ENCODE measurements around the gene DGCR2.
"Not testable (repeated sequence)": the region's sequence is repeated elsewhere in the genome, so short reads cannot be mapped to it uniquely, and the experiment has no call there.

Gene DGCR2

GRCh38 chr22:19018256-19018655 lies 104.0 kb downstream of the DGCR2 start:
- H3K9me3 ChIP-seq (ENCODE audit: control insufficient read depth in 2 of 2, low read length in 2 of 2), result no peaks in the 10 kb centered on the region
- no peak overlapping the region for H3K9ac ChIP-seq (ENCODE audit: low read depth in 1 of 2, low read length in 2 of 2)
- H3K4me3 ChIP-seq (ENCODE audit: low read length in 2 of 2), result no peak overlapping the region
- peaks cover 0 to 2% of the 10 kb centered on the region in 2 donors for H3K27me3 ChIP-seq (ENCODE audit: control insufficient read depth in 2 of 2, insufficient read depth in 2 of 2, low read length in 2 of 2)
- H3K27ac ChIP-seq (ENCODE audit: low read depth in 2 of 2, low read length in 2 of 2), result no peak overlapping the region
- H3K36me3 ChIP-seq (ENCODE audit: control insufficient read depth in 2 of 2, insufficient read depth in 2 of 2, low read length in 2 of 2), result no peaks in the 10 kb centered on the region
- H3K4me1 ChIP-seq (ENCODE audit: control insufficient read depth in 2 of 2, insufficient read depth in 2 of 2, low read length in 2 of 2), result no peaks in the 10 kb centered on the region

GRCh38 chr22:19016081-19016766 lies 106.0 kb downstream of the DGCR2 start:
- no peaks in the 10 kb centered on the region for H3K4me1 ChIP-seq (ENCODE audit: control insufficient read depth in 2 of 2, insufficient read depth in 2 of 2, low read length in 2 of 2)
- H3K9me3 ChIP-seq (ENCODE audit: control insufficient read depth in 2 of 2, low read length in 2 of 2), result no peaks in the 10 kb centered on the region
- H3K27me3 ChIP-seq (ENCODE audit: control insufficient read depth in 2 of 2, insufficient read depth in 2 of 2, low read length in 2 of 2), result peaks cover 0 to 2% of the 10 kb centered on the region in 2 donors
- no peak overlapping the region for H3K27ac ChIP-seq (ENCODE audit: low read depth in 2 of 2, low read length in 2 of 2)
- H3K4me3 ChIP-seq (ENCODE audit: low read length in 2 of 2), result no peak overlapping the region
- H3K9ac ChIP-seq (ENCODE audit: low read depth in 1 of 2, low read length in 2 of 2), result no peak overlapping the region
- no peaks in the 10 kb centered on the region for H3K36me3 ChIP-seq (ENCODE audit: control insufficient read depth in 2 of 2, insufficient read depth in 2 of 2, low read length in 2 of 2)

GRCh38 chr22:19014886-19015285 lies 107.3 kb downstream of the DGCR2 start:
- Histone ChIP-seq H3K4me3 (ENCODE audit: low read length in 2 of 2) (no peak overlapping the region), H3K27me3 (ENCODE audit: control insufficient read depth in 2 of 2, insufficient read depth in 2 of 2, low read length in 2 of 2) (peaks cover 0 to 2% of the 10 kb centered on the region in 2 donors), H3K9me3 (ENCODE audit: control insufficient read depth in 2 of 2, low read length in 2 of 2) (no peaks in the 10 kb centered on the region), H3K9ac (ENCODE audit: low read depth in 1 of 2, low read length in 2 of 2) (no peak overlapping the region), H3K4me1 (ENCODE audit: control insufficient read depth in 2 of 2, insufficient read depth in 2 of 2, low read length in 2 of 2) (no peaks in the 10 kb centered on the region), H3K27ac (ENCODE audit: low read depth in 2 of 2, low read length in 2 of 2) (no peak overlapping the region), H3K36me3 (ENCODE audit: control insufficient read depth in 2 of 2, insufficient read depth in 2 of 2, low read length in 2 of 2) (no peaks in the 10 kb centered on the region)

- not testable (repeated sequence) for H3K4me3 ChIP-seq (ENCODE audit: low read length in 2 of 2); H3K9me3 ChIP-seq (ENCODE audit: control insufficient read depth in 2 of 2, low read length in 2 of 2); H3K27me3 ChIP-seq (ENCODE audit: control insufficient read depth in 2 of 2, insufficient read depth in 2 of 2, low read length in 2 of 2); H3K9ac ChIP-seq (ENCODE audit: low read depth in 1 of 2, low read length in 2 of 2); H3K4me1 ChIP-seq (ENCODE audit: control insufficient read depth in 2 of 2, insufficient read depth in 2 of 2, low read length in 2 of 2); H3K36me3 ChIP-seq (ENCODE audit: control insufficient read depth in 2 of 2, insufficient read depth in 2 of 2, low read length in 2 of 2); H3K27ac ChIP-seq (ENCODE audit: low read depth in 2 of 2, low read length in 2 of 2)
Measured at GRCh38 chr22:19013881-19014598, 108.2 kb downstream of the DGCR2 start.

GRCh38 chr22:19013411-19013810 lies 108.8 kb downstream of the DGCR2 start:
- not testable (repeated sequence) for H3K4me1 ChIP-seq (ENCODE audit: control insufficient read depth in 2 of 2, insufficient read depth in 2 of 2, low read length in 2 of 2); H3K36me3 ChIP-seq (ENCODE audit: control insufficient read depth in 2 of 2, insufficient read depth in 2 of 2, low read length in 2 of 2); H3K27ac ChIP-seq (ENCODE audit: low read depth in 2 of 2, low read length in 2 of 2); H3K27me3 ChIP-seq (ENCODE audit: control insufficient read depth in 2 of 2, insufficient read depth in 2 of 2, low read length in 2 of 2); H3K4me3 ChIP-seq (ENCODE audit: low read length in 2 of 2); H3K9me3 ChIP-seq (ENCODE audit: control insufficient read depth in 2 of 2, low read length in 2 of 2); H3K9ac ChIP-seq (ENCODE audit: low read depth in 1 of 2, low read length in 2 of 2)

- no peaks in the 10 kb centered on the region for H3K36me3 ChIP-seq (ENCODE audit: control insufficient read depth in 2 of 2, insufficient read depth in 2 of 2, low read length in 2 of 2)
- H3K4me1 ChIP-seq (ENCODE audit: control insufficient read depth in 2 of 2, insufficient read depth in 2 of 2, low read length in 2 of 2), result no peaks in the 10 kb centered on the region
- H3K27me3 ChIP-seq (ENCODE audit: control insufficient read depth in 2 of 2, insufficient read depth in 2 of 2, low read length in 2 of 2), result peaks cover 0 to 2% of the 10 kb centered on the region in 2 donors
- H3K4me3 ChIP-seq (ENCODE audit: low read length in 2 of 2), result no peak overlapping the region
- H3K9ac ChIP-seq (ENCODE audit: low read depth in 1 of 2, low read length in 2 of 2), result no peak overlapping the region
- no peaks in the 10 kb centered on the region for H3K9me3 ChIP-seq (ENCODE audit: control insufficient read depth in 2 of 2, low read length in 2 of 2)
- H3K27ac ChIP-seq (ENCODE audit: low read depth in 2 of 2, low read length in 2 of 2), result no peak overlapping the region
Measured at GRCh38 chr22:19012308-19012986, 109.8 kb downstream of the DGCR2 start.

- not testable (repeated sequence) for H3K4me1 ChIP-seq (ENCODE audit: control insufficient read depth in 2 of 2, insufficient read depth in 2 of 2, low read length in 2 of 2); H3K27me3 ChIP-seq (ENCODE audit: control insufficient read depth in 2 of 2, insufficient read depth in 2 of 2, low read length in 2 of 2); H3K27ac ChIP-seq (ENCODE audit: low read depth in 2 of 2, low read length in 2 of 2); H3K9ac ChIP-seq (ENCODE audit: low read depth in 1 of 2, low read length in 2 of 2); H3K36me3 ChIP-seq (ENCODE audit: control insufficient read depth in 2 of 2, insufficient read depth in 2 of 2, low read length in 2 of 2); H3K4me3 ChIP-seq (ENCODE audit: low read length in 2 of 2); H3K9me3 ChIP-seq (ENCODE audit: control insufficient read depth in 2 of 2, low read length in 2 of 2)
Measured at GRCh38 chr22:19011611-19012010, 110.6 kb downstream of the DGCR2 start.

- H3K36me3 ChIP-seq (ENCODE audit: control insufficient read depth in 2 of 2, insufficient read depth in 2 of 2, low read length in 2 of 2), result no peaks in the 10 kb centered on the region
- no peak overlapping the region for H3K27ac ChIP-seq (ENCODE audit: low read depth in 2 of 2, low read length in 2 of 2)
- H3K27me3 ChIP-seq (ENCODE audit: control insufficient read depth in 2 of 2, insufficient read depth in 2 of 2, low read length in 2 of 2), result peaks cover 0 to 2% of the 10 kb centered on the region in 2 donors
- no peaks in the 10 kb centered on the region for H3K9me3 ChIP-seq (ENCODE audit: control insufficient read depth in 2 of 2, low read length in 2 of 2)
- no peak overlapping the region for H3K9ac ChIP-seq (ENCODE audit: low read depth in 1 of 2, low read length in 2 of 2)
- no peak overlapping the region for H3K4me3 ChIP-seq (ENCODE audit: low read length in 2 of 2)
- no peaks in the 10 kb centered on the region for H3K4me1 ChIP-seq (ENCODE audit: control insufficient read depth in 2 of 2, insufficient read depth in 2 of 2, low read length in 2 of 2)
Measured at GRCh38 chr22:19011075-19011474, 111.1 kb downstream of the DGCR2 start.

GRCh38 chr22:19005905-19006304 lies 116.3 kb downstream of the DGCR2 start:
- peaks cover 0 to 6% of the 10 kb centered on the region in 2 donors for H3K27me3 ChIP-seq (ENCODE audit: control insufficient read depth in 2 of 2, insufficient read depth in 2 of 2, low read length in 2 of 2)
- H3K27ac ChIP-seq (ENCODE audit: low read depth in 2 of 2, low read length in 2 of 2), result no peak overlapping the region
- H3K9ac ChIP-seq (ENCODE audit: low read depth in 1 of 2, low read length in 2 of 2), result no peak overlapping the region
- H3K9me3 ChIP-seq (ENCODE audit: control insufficient read depth in 2 of 2, low read length in 2 of 2), result no peaks in the 10 kb centered on the region
- H3K36me3 ChIP-seq (ENCODE audit: control insufficient read depth in 2 of 2, insufficient read depth in 2 of 2, low read length in 2 of 2), result no peaks in the 10 kb centered on the region
- no peaks in the 10 kb centered on the region for H3K4me1 ChIP-seq (ENCODE audit: control insufficient read depth in 2 of 2, insufficient read depth in 2 of 2, low read length in 2 of 2)
- H3K4me3 ChIP-seq (ENCODE audit: low read length in 2 of 2), result no peak overlapping the region

GRCh38 chr22:19004471-19004870 lies 117.7 kb downstream of the DGCR2 start:
- Histone ChIP-seq H3K27ac (ENCODE audit: low read depth in 2 of 2, low read length in 2 of 2) (no peak overlapping the region), H3K27me3 (ENCODE audit: control insufficient read depth in 2 of 2, insufficient read depth in 2 of 2, low read length in 2 of 2) (peaks cover 0 to 6% of the 10 kb centered on the region in 2 donors), H3K9ac (ENCODE audit: low read depth in 1 of 2, low read length in 2 of 2) (no peak overlapping the region), H3K36me3 (ENCODE audit: control insufficient read depth in 2 of 2, insufficient read depth in 2 of 2, low read length in 2 of 2) (no peaks in the 10 kb centered on the region), H3K4me3 (ENCODE audit: low read length in 2 of 2) (no peak overlapping the region), H3K4me1 (ENCODE audit: control insufficient read depth in 2 of 2, insufficient read depth in 2 of 2, low read length in 2 of 2) (no peaks in the 10 kb centered on the region), H3K9me3 (ENCODE audit: control insufficient read depth in 2 of 2, low read length in 2 of 2) (no peaks in the 10 kb centered on the region)

Measured in mucosa of rectum (tissue), 2 donors.